ENCODE measurements around the gene DPYD. TPM values are rescaled to one million over a fixed set of nuclear protein-coding genes. Genes with fewer than 3 reads are reported as not detected.

DPYD gene
- total RNA-seq, 2 donors from 2014 or later = 4.9 to 11.7 TPM

DNA sequence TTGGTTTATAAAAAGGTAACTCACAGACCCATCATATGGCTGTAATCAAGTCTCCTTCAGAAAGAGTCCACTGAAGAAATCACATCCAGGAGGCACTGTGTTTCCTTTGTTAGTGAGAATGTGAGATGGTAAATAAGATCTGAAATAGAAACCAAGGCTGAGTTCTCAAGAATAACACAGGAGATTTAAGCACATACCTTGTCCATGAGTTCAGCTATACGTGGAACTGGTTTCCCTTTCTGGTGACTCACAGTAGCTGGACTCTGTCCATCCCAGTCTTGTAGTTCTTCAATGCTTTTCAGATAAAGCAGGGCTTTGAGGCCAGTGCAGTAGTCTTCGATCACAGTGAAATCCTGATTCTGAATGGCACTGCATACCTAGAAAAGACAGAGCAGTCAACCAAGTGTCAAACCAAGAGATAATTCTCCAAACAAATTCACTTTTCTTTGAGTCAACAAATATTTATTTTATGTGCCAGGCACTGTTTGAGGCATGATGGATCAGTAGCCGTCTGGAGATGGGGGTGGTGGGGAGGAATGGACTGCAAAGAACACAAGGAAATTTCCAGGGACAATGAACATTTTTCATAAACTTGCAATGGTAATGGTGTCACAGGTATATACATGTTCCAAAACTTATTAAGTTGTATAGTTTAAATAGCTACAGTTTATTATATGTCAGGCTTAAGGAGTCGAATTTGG lies 727.8 kb downstream of the DPYD start:
- TF ChIP-seq, protein P1, sequence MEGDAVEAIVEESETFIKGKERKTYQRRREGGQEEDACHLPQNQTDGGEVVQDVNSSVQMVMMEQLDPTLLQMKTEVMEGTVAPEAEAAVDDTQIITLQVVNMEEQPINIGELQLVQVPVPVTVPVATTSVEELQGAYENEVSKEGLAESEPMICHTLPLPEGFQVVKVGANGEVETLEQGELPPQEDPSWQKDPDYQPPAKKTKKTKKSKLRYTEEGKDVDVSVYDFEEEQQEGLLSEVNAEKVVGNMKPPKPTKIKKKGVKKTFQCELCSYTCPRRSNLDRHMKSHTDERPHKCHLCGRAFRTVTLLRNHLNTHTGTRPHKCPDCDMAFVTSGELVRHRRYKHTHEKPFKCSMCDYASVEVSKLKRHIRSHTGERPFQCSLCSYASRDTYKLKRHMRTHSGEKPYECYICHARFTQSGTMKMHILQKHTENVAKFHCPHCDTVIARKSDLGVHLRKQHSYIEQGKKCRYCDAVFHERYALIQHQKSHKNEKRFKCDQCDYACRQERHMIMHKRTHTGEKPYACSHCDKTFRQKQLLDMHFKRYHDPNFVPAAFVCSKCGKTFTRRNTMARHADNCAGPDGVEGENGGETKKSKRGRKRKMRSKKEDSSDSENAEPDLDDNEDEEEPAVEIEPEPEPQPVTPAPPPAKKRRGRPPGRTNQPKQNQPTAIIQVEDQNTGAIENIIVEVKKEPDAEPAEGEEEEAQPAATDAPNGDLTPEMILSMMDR (IDR thresholded peaks at IDR 0.05) = no peak
- no peaks in the 10 kb centered on the region for H3K9me3 ChIP-seq
- no peaks in the 10 kb centered on the region for H3K4me1 ChIP-seq
- no peaks in the 10 kb centered on the region for H3K27me3 ChIP-seq
- intact Hi-C loops (cut with DNase I) = no loop called here
- H3K36me3 ChIP-seq = no peaks in the 10 kb centered on the region
- no peak for DNase-seq
- no peak overlapping the region for H3K4me3 ChIP-seq
- H3K9ac ChIP-seq (ENCODE audit: low read depth in 2 of 2, low read length in 2 of 2) = no peak overlapping the region
- H3K27ac ChIP-seq = no peak overlapping the region

DNA sequence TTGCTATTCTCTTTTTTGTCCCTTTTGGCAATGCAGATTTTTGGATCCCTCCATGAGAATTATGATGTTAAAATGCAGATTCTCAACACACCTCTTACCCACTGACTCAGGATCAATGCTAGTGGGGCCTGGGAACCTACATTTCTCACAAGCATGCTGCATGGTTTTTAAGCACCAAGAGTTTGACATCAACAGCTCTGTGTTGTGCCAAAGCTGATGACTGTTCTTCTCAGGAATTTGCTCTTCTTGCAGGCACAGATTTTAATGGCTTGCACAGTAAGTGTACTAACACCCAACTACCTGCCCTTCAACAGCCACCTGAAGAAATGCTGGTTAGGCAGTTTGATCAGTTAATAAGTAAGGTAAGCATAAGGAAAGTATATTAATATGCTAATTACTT lies 730.5 kb downstream of the DPYD start:
- Histone ChIP-seq H3K27me3 (no peaks in the 10 kb centered on the region), H3K4me1 (no peaks in the 10 kb centered on the region), H3K9ac (ENCODE audit: low read depth in 2 of 2, low read length in 2 of 2) (no peak overlapping the region), H3K9me3 (no peaks in the 10 kb centered on the region), H3K4me3 (no peak overlapping the region), H3K36me3 (no peaks in the 10 kb centered on the region), H3K27ac (no peak overlapping the region)
- intact Hi-C loops (cut with DNase I) = no loop called here
- DNase-seq = no peak
- TF ChIP-seq, protein P1 (IDR thresholded peaks at IDR 0.05) = no peak

DNA sequence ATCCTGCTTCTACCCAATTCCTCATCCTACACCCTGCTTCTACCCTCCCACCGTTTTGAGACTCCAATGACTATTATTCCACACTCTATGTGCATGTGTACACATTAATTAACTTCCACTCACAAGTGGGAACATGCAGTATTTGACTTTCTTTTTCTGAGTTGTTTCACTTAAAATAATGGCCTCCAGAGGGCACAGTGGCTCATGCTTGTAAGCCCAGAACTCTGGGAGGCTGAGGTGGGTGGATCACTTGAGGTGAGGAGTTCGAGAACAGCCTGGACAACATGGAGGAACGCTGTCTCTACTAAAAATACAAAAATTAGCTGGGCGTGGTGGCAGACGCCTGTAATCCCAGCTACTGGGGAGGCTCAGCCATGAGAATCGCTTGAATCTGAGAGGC lies 734.5 kb downstream of the DPYD start:
- Histone ChIP-seq H3K36me3 (no peaks in the 10 kb centered on the region), H3K4me3 (no peak overlapping the region), H3K27me3 (no peaks in the 10 kb centered on the region), H3K9me3 (no peaks in the 10 kb centered on the region), H3K9ac (ENCODE audit: low read depth in 2 of 2, low read length in 2 of 2) (no peak overlapping the region), H3K27ac (no peak overlapping the region), H3K4me1 (no peaks in the 10 kb centered on the region)
- no peak for DNase-seq
- TF ChIP-seq, protein P1 (IDR thresholded peaks at IDR 0.05) = no peak
- intact Hi-C loops (cut with DNase I) = no loop called here

DNA sequence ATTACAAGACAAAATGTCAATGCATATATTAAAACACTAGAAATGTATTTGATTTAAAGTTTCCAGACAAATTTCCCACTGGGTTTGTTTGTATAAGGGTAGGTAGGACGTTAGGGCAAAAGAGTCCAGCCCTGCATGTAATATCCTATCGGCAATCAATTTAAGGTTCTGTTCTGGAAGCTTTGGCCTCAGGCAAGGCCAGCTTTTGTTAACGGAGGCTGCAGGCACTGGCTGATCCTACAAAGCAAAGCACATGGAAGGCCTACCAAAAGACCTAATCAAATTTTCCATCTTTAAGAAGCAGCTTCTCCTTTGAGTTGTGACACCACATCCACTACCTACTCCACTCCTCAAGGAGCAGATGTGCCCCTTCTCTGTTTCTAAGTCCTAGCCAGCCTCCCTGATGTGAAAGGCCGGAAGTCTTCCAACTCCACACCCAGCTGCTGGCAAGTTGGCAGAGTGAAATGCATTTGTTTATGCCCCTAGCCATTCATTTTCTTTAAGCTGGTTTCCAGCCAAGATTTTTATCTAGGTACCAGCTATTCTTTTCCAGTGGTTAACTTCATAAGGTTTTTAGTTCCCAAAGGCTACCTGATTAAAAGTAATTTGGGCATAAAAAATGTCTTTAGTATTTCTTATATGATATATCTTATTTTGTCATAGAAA lies 746.7 kb downstream of the DPYD start:
- H3K9ac ChIP-seq (ENCODE audit: low read depth in 2 of 2, low read length in 2 of 2) = no peak overlapping the region
- intact Hi-C loops (cut with DNase I) = no loop called here
- no peaks in the 10 kb centered on the region for H3K27me3 ChIP-seq
- no peaks in the 10 kb centered on the region for H3K36me3 ChIP-seq
- TF ChIP-seq, protein P1 (IDR thresholded peaks at IDR 0.05) = no peak
- no peak overlapping the region for H3K27ac ChIP-seq
- DNase-seq = no peak
- no peaks in the 10 kb centered on the region for H3K9me3 ChIP-seq
- no peak overlapping the region for H3K4me3 ChIP-seq
- H3K4me1 ChIP-seq = no peaks in the 10 kb centered on the region

DNA sequence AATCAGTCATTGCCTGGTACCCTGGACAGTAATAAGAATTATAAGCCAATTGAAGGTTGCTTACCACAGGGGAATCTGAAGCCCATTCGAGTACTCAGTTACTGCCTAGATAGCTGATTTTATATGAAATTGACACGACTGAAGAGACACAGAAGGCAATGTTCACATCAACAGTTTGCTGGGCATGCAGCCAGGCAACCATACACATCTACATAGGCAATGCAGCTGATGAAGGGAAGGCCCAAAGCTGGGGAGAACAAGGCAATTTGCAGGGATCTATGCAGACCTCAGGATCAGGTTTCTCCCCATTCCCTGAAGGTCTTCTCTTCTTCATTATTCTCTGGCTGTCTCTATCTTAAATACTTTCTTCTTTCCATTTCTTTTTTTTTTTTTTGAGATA lies 750.5 kb downstream of the DPYD start:
- no peak for DNase-seq
- intact Hi-C loops (cut with DNase I) = no loop called here
- TF ChIP-seq, protein P1 (IDR thresholded peaks at IDR 0.05) = no peak
- no peak overlapping the region for H3K4me3 ChIP-seq
- H3K4me1 ChIP-seq = no peaks in the 10 kb centered on the region
- H3K36me3 ChIP-seq = no peaks in the 10 kb centered on the region
- no peak overlapping the region for H3K9ac ChIP-seq (ENCODE audit: low read depth in 2 of 2, low read length in 2 of 2)
- H3K9me3 ChIP-seq = no peaks in the 10 kb centered on the region
- H3K27me3 ChIP-seq = no peaks in the 10 kb centered on the region
- no peak overlapping the region for H3K27ac ChIP-seq

All from colonic mucosa (tissue), 4 donors.